Cortex of kidney (tissue), 1 donor: ENCODE results near the gene HOPX.
"Not testable (repeated sequence)": the region's sequence is repeated elsewhere in the genome, so short reads cannot be mapped to it uniquely, and the experiment has no call there.

ENCODE experiments used
- DNase-seq: peaks from one replicate; lab custom pipeline; 2025; lab: John Stamatoyannopoulos, UW

Gene HOPX

DNA sequence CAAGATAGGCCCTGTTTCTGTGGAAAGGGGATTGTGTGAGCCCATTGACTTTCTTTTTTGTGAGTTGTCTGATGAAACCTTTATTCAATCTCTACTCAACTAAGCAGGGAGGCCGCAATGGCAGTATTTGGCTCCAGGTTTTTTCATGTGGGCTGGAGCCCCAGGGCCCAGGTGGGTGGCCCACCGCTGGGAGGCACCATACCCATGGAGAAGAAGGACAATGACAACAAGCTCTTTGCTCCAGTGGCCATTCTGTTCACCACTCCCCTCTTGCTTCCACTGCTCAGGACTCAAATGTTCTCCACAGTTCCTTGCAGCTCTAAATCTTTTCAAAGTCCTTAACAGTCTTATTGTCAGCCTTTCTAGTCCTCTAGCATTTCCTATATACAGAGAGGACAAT, 54.1 kb downstream of the HOPX start:
- DNase-seq: no peak

DNA sequence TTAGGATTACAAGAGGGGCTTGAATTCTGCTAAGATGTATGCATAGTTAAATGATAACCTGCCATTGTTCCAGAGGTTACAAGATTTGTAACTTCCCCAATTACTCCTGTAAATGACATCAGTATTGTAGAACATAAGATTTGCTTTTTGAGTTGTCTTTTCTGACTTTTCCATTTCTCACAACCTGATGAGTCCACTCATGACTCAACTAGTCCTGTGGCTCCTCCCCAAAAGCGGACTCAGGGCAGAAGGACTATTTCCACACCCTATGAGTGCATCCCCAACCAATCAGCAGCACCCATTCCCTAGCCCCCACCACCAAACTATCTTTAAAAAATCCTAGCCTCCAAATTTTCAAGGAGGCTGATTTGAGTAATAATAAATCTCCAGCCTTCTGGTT, 54.7 kb downstream of the HOPX start:
- DNase-seq: no peak

DNA sequence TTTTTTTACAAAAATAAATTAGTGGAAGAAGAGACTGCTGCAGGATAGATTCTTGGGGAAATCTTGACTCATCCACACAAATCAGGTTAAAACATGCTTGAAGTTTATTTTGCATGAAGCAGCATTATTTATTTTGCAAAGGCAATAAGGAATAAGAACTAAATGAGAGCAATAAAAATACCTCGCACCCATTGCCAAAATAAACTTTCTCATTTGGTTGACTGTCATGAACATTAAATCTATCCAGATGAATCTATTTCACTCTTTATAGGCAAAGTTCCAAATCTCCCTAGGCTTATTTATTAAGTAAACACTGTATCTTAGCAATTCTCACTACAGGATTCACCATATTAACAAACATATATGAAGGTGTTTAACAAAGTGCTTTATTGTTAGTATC, 58.9 kb downstream of the HOPX start:
- no peak for DNase-seq

DNA sequence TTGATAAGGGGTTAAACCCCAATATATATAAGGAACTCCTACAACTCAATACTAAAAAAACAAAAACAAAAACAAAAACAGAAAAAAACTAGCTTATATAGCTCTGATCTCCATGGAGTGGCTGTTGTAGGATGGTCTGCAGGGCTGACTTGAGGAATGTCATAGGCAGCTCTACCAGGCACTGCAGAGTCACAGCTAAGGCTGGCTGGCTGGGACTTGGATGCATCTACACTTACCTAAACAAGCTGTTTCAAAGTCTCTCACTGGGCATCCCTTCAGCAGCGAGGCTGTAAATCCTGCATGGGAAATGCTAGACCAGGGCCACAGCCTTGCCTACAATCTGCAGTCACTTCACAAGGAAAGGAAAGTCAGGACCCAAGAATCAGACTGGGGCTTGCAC, 61.3 kb downstream of the HOPX start:
- DNase-seq: no peak

DNA sequence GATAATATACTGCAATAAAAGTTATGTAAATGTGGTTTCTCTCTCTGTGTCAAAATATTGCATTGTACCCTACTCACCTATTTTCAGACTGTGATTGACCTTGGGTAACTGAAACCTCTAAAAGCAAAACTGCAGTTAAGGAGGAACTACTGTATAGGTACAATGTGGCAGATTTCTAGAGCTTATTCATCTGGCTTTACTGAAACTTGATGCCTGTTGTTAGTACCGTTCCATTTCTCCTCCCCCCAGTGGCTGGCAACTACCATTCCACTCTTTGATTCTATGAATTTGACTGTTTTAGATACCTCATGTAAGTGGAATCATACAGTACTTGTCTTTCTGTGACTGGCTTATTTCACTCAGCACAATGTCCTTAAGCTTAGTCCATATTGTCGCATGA, 61.9 kb downstream of the HOPX start:
- no peak for DNase-seq

GRCh38 chr4:56618734-56619133, 62.4 kb downstream of the HOPX start:
- DNase-seq: no peak

DNA sequence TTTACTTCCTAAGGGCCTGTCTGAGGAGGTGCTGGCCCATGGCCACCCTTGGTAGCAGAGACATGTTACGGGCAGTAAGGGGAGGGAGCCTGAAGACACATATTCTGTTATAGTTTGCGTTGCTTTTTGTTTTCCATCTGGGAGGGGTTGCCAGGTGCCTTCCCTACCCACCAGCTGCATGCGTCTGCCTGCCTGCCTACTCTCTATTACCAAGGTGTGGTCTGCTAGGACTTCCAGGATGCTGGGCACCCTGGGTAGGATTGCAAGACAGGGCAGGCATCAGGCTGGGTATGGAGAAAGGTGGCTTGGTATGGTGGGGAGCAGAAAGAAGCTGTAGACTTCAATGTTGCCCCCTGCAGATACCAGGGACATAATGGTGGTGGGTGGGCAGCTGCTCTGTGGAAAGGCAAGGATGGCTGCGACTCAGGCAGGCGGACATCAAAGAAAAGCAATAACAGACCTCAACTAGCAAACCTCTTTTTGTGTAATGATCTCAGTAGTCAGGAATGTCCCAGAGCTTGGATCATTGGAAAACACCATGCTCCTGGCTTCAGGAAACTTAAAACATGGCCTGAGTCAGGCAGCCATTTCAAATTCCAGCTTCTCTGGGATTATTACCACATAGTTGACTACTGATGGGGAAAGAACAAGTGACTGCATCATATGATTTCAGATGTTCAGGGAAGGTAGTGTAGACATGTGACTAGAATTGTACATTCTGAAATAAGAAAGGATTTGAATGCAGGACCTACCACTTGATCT, 67.8 kb downstream of the HOPX start:
- no peak for DNase-seq

DNA sequence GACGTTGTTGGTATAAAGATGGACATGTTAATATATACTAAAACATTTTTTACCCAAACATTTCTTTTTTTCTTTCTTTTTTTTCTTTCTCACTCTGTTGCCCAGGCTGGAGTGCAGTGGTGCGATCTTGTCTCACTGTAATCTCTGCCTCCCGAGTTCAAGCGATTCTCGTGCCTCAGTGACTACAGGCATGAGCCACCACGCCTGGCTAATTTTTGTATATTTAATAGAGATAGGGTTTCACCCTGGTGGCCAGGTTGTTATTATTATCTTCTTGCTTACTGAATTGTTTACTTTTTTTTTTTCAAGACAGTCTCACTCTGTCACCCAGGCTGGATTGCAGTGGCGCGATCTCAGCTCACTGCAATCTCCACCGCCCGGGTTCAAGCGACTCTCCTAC, 68.8 kb downstream of the HOPX start:
- no peak for DNase-seq

GRCh38 chr4:56611501-56611900, 69.6 kb downstream of the HOPX start:
- no peak for DNase-seq

DNA sequence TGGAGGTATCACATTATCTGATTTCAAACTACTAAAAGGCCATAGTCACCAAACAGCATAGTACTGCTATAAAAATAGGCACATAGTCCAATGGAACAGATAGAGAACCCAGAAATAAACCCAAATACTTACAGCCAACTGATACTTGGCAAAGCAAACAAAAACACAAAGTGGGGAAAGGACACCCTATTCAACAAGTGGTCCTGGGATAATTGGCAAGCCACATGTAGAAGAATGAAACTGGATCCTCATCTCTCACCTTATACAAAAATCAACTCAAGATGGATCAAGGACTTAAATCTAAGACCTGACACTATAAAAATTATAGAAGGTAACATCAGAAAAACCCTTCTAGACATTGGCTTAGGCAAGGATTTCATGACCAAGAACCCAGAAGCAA, 70.9 kb downstream of the HOPX start:
- DNase-seq: not testable (repeated sequence)

GRCh38 chr4:56607926-56608325, 73.2 kb downstream of the HOPX start:
- DNase-seq: no peak

- no peak for DNase-seq
Measured at GRCh38 chr4:56606385-56606784, 74.7 kb downstream of the HOPX start.

DNA sequence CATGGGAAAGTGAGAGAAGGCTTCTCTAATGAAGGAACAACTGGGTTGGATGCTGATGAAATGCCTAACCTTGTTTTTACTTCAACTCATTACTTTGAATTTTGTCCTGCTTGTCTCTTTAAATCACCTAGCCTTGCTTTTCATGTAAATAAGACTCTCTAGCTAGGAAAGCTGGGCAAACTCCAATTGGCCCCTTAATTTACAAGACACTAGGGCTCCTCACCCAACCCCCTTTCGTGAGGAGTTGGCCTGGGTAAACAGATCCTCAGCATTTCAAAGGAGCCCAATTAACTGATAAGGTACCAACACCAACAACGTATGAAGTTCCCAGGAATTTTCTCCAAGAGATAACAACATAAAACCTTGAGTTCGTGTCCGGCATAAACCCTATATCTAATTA, 75.6 kb downstream of the HOPX start:
- DNase-seq: not testable (repeated sequence)

DNA sequence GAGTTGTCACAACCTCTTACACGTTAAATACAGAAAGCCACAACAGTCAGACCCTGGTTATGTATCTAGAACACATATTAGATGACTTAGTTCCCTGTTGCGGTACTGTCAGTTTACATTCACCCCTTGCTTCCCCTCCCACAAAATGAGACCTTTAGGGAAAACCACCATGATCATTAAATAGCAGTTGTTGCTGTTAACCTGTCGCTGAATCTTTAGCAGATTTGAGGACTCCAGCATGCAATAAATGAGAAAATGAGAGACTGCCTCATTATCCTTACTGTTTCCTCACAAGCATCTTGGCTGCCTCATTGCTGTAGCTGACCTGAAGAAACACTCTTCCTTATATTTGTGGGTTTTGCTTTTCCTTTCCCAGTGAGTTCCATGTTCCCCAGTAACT, 77.8 kb downstream of the HOPX start:
- no peak for DNase-seq
